Measurements from ENCODE around the gene KXD1. TPM values are rescaled to one million over a fixed set of nuclear protein-coding genes. Genes with fewer than 3 reads are reported as not detected.

The KXD1 gene
- polyA plus RNA-seq, 1 of the 3 experiments (the other 2 are of a cell fraction): 151 TPM

DNA sequence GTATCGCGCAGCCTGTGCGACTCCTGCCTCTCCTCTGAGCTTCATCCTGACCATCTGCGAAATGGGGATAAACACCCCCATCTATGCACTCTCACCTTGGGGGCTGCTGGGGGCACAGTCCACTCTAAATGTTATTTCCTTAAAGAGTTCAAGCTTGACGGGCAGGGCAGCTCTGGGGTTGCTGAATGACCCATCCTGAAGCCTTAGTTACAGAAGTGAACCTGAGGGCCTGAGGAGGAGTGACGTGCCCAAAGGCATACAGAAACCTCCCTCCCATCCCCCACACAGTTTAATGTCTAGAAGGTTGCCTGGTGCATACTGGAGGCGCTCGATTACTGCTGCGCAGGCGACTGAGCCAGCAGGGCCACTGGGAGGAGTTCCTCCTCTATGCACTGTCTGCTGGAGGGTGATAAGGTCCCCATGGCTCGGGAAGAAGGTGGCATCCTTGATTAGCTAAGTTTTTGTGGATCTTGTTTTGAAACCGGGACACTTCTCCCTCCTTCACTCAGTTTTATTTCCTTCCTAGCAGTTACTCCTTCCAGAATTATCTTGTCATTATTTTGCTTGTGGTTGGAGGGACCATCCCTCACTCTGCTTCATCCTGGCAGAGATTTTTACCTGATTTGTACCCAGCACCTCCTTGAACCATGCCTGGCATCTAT lies 13.7 kb upstream of the KXD1 start:
- H3K4me1 ChIP-seq (ENCODE audit: control insufficient read depth in 1 of 2, insufficient read depth in 2 of 2, low read depth in 1 of 2, low read length in 1 of 2): peaks cover 0 to 15% of the 10 kb centered on the region in 2 experiments; a peak in 2 of 4 replicates
- H4K20me1 ChIP-seq (ENCODE audit: insufficient read depth): no peaks in the 10 kb centered on the region
- H2AFZ ChIP-seq (ENCODE audit: low read depth): peak overlapping the region; percentile 94
- no peak for DNase-seq
- ChIA-PET CTCF (interaction anchor here (1.1 to 1.7 kb wide), 4 partner anchors 24 to 74 kb away, joined by 3 to 4 read pairs (median 4); no protein-coding TSS in a partner anchor), POLR2A (interaction anchor here (1.0 kb wide), 1 partner anchor 14 kb away, joined by 3 read pairs; the partner anchor contains the start of gene KXD1)
- peaks cover 16 to 17% of the 10 kb centered on the region in 2 experiments for H3K36me3 ChIP-seq (replicated peaks in 1 of 2; ENCODE audit: control insufficient read depth in 1 of 2, insufficient read depth in 2 of 2, low read length in 1 of 2)
- H3K9me2 ChIP-seq: no peaks in the 10 kb centered on the region
- no peaks in the 10 kb centered on the region for H3K9me3 ChIP-seq
- TF ChIP-seq RAD21 (IDR thresholded peaks at IDR 0.05; ENCODE audit: low read length): 0 out of 2 replicates have a peak, but pooled peaks have one; percentile 11
- TF ChIP-seq NRF1 (IDR thresholded peaks at IDR 0.05; ENCODE audit: low read depth, low read length): no peak
- peaks cover 17% of the 10 kb centered on the region for H3K79me2 ChIP-seq (ENCODE audit: insufficient read depth)
- peak overlapping the region; percentile 31 to 34; a peak in 3 of 4 replicates for H3K4me3 ChIP-seq (ENCODE audit: low read depth in 2 of 2, low read length in 1 of 2)
- H3K9ac ChIP-seq: no peak overlapping the region
- no peaks in the 10 kb centered on the region for H3K27me3 ChIP-seq (ENCODE audit: insufficient read depth)
- no peak overlapping the region for H3K27ac ChIP-seq (ENCODE audit: low read depth in 2 of 2, low read length in 1 of 2)
- peaks cover 4% of the 10 kb centered on the region for H3F3A ChIP-seq (replicated peaks; ENCODE audit: insufficient read depth)
- 38% methylated on average over 9 of the region's 12 CpGs for WGBS (ENCODE audit: low lambda C conversion rate)
- H3K4me2 ChIP-seq: peak overlapping the region; percentile 71

DNA sequence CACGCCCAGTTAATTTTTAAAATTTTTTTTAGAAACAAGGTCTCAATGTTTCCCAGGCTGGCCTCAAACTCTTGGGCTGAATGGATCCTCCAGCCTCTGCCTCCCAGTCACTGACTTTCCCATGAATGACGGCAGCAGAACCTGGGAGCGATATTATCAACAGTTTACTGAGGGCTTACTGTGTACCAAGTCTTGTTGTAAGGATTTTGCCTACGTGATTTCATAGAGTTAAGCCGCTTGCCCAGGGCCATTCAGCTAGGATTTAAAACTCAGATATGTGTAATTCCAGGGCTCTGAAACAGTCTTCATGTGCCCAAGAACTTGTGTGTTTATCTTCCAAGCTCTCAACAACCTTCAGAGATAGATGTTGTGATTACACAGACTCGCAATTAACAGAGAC lies 6.0 kb upstream of the KXD1 start:
- POLR2A ChIA-PET: no interaction called here
- TF ChIP-seq, protein P1, sequence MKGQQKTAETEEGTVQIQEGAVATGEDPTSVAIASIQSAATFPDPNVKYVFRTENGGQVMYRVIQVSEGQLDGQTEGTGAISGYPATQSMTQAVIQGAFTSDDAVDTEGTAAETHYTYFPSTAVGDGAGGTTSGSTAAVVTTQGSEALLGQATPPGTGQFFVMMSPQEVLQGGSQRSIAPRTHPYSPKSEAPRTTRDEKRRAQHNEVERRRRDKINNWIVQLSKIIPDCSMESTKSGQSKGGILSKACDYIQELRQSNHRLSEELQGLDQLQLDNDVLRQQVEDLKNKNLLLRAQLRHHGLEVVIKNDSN (IDR thresholded peaks at IDR 0.05; ENCODE audit: borderline replicate concordance, low read depth): no peak
- TF ChIP-seq NFIC (IDR thresholded peaks at IDR 0.05; ENCODE audit: borderline replicate concordance): no peak
- no peak for TF ChIP-seq TEAD4 (IDR thresholded peaks at IDR 0.05; ENCODE audit: borderline replicate concordance, insufficient read depth)
- TF ChIP-seq, protein P2, sequence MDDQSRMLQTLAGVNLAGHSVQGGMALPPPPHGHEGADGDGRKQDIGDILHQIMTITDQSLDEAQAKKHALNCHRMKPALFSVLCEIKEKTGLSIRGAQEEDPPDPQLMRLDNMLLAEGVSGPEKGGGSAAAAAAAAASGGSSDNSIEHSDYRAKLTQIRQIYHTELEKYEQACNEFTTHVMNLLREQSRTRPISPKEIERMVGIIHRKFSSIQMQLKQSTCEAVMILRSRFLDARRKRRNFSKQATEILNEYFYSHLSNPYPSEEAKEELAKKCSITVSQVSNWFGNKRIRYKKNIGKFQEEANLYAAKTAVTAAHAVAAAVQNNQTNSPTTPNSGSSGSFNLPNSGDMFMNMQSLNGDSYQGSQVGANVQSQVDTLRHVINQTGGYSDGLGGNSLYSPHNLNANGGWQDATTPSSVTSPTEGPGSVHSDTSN (IDR thresholded peaks at IDR 0.05): no peak
- TF ChIP-seq RAD21 (IDR thresholded peaks at IDR 0.05; ENCODE audit: low read length): no peak
- TF ChIP-seq, protein P3, sequence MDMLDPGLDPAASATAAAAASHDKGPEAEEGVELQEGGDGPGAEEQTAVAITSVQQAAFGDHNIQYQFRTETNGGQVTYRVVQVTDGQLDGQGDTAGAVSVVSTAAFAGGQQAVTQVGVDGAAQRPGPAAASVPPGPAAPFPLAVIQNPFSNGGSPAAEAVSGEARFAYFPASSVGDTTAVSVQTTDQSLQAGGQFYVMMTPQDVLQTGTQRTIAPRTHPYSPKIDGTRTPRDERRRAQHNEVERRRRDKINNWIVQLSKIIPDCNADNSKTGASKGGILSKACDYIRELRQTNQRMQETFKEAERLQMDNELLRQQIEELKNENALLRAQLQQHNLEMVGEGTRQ (IDR thresholded peaks at IDR 0.05; ENCODE audit: borderline replicate concordance, low read depth, low read length): no peak
- TF ChIP-seq, protein P4, sequence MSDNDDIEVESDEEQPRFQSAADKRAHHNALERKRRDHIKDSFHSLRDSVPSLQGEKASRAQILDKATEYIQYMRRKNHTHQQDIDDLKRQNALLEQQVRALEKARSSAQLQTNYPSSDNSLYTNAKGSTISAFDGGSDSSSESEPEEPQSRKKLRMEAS (IDR thresholded peaks at IDR 0.05; ENCODE audit: low read depth): no peak
- TF ChIP-seq SMC3 (IDR thresholded peaks at IDR 0.05; ENCODE audit: low read depth, low read length): no peak
- TF ChIP-seq MXI1 (IDR thresholded peaks at IDR 0.05; ENCODE audit: low read depth, low read length): no peak

More for the DNA sequence above, 6.0 kb upstream of the KXD1 start:
- Histone ChIP-seq H4K20me1 (ENCODE audit: insufficient read depth) (no peaks in the 10 kb centered on the region), H3K27me3 (ENCODE audit: insufficient read depth) (no peaks in the 10 kb centered on the region), H3K4me3 (ENCODE audit: low read depth in 2 of 2, low read length in 1 of 2) (no peak overlapping the region), H2AFZ (ENCODE audit: low read depth) (peak overlapping the region; percentile 35; the same call in 1 of the 2 replicates), H3K36me3 (replicated peaks in 1 of 2; ENCODE audit: control insufficient read depth in 1 of 2, insufficient read depth in 2 of 2, low read length in 1 of 2) (no peaks in the 10 kb centered on the region), H3K27ac (ENCODE audit: low read depth in 2 of 2, low read length in 1 of 2) (no peak overlapping the region), H3K79me2 (ENCODE audit: insufficient read depth) (no peaks in the 10 kb centered on the region), H3K4me1 (ENCODE audit: control insufficient read depth in 1 of 2, insufficient read depth in 2 of 2, low read depth in 1 of 2, low read length in 1 of 2) (no peaks in the 10 kb centered on the region), H3K9me3 (no peaks in the 10 kb centered on the region), H3K9me2 (no peaks in the 10 kb centered on the region), H3F3A (replicated peaks; ENCODE audit: insufficient read depth) (peaks cover 3% of the 10 kb centered on the region), H3K4me2 (no peak overlapping the region), H3K9ac (no peak overlapping the region)
- no peak for DNase-seq
- 67% methylated on average over 6 of the region's 6 CpGs for WGBS (ENCODE audit: low lambda C conversion rate)
- CTCF ChIA-PET: interaction anchor here (0.7 to 1.0 kb wide), 2 partner anchors 32 to 83 kb away, joined by 3 read pairs; no protein-coding TSS in a partner anchor

Data from SK-N-SH (cell line).